ENCODE results near the gene PCGF1. TPM values are rescaled to one million over a fixed set of nuclear protein-coding genes. Genes with fewer than 3 reads are reported as not detected.

The PCGF1 gene
- total and polyA plus RNA-seq, 2 of the 8 experiments (the other 6 are each of a cell fraction or from before 2014, with no cell fraction given), result 10.0 to 23.7 TPM

DNA sequence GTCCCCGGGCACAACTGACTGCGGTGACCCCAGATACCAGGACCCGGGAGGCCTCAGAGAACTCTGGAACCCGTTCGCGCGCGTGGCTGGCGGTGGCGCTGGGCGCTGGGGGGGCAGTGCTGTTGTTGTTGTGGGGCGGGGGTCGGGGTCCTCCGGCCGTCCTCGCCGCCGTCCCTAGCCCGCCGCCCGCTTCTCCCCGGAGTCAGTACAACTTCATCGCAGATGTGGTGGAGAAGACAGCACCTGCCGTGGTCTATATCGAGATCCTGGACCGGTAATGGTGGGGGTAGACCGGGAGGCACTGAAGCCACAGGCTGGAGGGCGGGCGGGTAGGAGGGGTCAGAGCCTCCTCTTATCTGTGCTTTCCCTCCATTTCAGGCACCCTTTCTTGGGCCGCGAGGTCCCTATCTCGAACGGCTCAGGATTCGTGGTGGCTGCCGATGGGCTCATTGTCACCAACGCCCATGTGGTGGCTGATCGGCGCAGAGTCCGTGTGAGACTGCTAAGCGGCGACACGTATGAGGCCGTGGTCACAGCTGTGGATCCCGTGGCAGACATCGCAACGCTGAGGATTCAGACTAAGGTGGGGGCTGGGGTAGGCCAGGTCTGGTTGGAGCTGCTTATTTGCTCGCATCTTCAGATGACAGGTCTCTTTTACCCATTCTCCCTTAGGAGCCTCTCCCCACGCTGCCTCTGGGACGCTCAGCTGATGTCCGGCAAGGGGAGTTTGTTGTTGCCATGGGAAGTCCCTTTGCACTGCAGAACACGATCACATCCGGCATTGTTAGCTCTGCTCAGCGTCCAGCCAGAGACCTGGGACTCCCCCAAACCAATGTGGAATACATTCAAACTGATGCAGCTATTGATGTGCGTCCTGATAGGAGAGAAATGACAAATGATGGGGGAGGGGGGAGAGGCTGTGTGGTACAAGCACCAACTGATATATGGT is 23.0 kb upstream of the PCGF1 start (continued):
- no peak for TF ChIP-seq RAD21 (IDR thresholded peaks at IDR 0.05 in 1 of 2, conservative IDR thresholded peaks at IDR 0.05 in 1 of 2; ENCODE audit: low read depth in 2 of 2, low read length in 2 of 2)
